ENCODE results near the gene EYS. TPM values are rescaled to one million over a fixed set of nuclear protein-coding genes. Genes with fewer than 3 reads are reported as not detected.
"Not testable (repeated sequence)": the region's sequence is repeated elsewhere in the genome, so short reads cannot be mapped to it uniquely, and the experiment has no call there.

Gene EYS
- total RNA-seq, 1 experiment from 2014 or later = not detected

- no peak for DNase-seq (ENCODE audit: low read depth)
Measured at GRCh38 chr6:63793465-63794137, 1913.4 kb downstream of the EYS start.

GRCh38 chr6:63792736-63793464 is 1914.1 kb downstream of the EYS start:
- DNase-seq (ENCODE audit: low read depth) = no peak

- no peak for DNase-seq (ENCODE audit: low read depth)
Measured at GRCh38 chr6:63790334-63790733, 1916.7 kb downstream of the EYS start.

- DNase-seq (ENCODE audit: low read depth) = no peak
Measured at GRCh38 chr6:63789699-63790098, 1917.3 kb downstream of the EYS start.

- DNase-seq (ENCODE audit: low read depth) = no peak
Measured at GRCh38 chr6:63788569-63788968, 1918.5 kb downstream of the EYS start.

- DNase-seq (ENCODE audit: low read depth) = no peak
Measured at GRCh38 chr6:63787021-63787420, 1920.0 kb downstream of the EYS start.

GRCh38 chr6:63785006-63785405 is 1922.0 kb downstream of the EYS start:
- DNase-seq (ENCODE audit: low read depth) = no peak

GRCh38 chr6:63783096-63783495 is 1923.9 kb downstream of the EYS start:
- no peak for DNase-seq (ENCODE audit: low read depth)

- no peak for DNase-seq (ENCODE audit: low read depth)
Measured at GRCh38 chr6:63774961-63775360, 1932.1 kb downstream of the EYS start.

GRCh38 chr6:63773200-63773599 is 1933.8 kb downstream of the EYS start:
- no peak for DNase-seq (ENCODE audit: low read depth)

- DNase-seq (ENCODE audit: low read depth) = no peak
Measured at GRCh38 chr6:63765828-63766227, 1941.2 kb downstream of the EYS start.

- DNase-seq (ENCODE audit: low read depth) = peak; percentile 30
Measured at GRCh38 chr6:63764318-63764916, 1942.6 kb downstream of the EYS start.

- DNase-seq (ENCODE audit: low read depth) = no peak
Measured at GRCh38 chr6:63760199-63760598, 1946.8 kb downstream of the EYS start.

- no peak for DNase-seq (ENCODE audit: low read depth)
Measured at GRCh38 chr6:63759605-63760105, 1947.4 kb downstream of the EYS start.

GRCh38 chr6:63757826-63758225 is 1949.2 kb downstream of the EYS start:
- DNase-seq (ENCODE audit: low read depth) = no peak

- not testable (repeated sequence) for DNase-seq (ENCODE audit: low read depth)
Measured at GRCh38 chr6:63757275-63757674, 1949.8 kb downstream of the EYS start.

GRCh38 chr6:63750400-63750799 is 1956.6 kb downstream of the EYS start:
- no peak for DNase-seq (ENCODE audit: low read depth)

- DNase-seq (ENCODE audit: low read depth) = no peak
Measured at GRCh38 chr6:63745784-63746183, 1961.2 kb downstream of the EYS start.

- no peak for DNase-seq (ENCODE audit: low read depth)
Measured at GRCh38 chr6:63744810-63745209, 1962.2 kb downstream of the EYS start.

GRCh38 chr6:63743691-63744090 is 1963.3 kb downstream of the EYS start:
- DNase-seq (ENCODE audit: low read depth) = no peak

GRCh38 chr6:63742060-63742459 is 1965.0 kb downstream of the EYS start:
- no peak for DNase-seq (ENCODE audit: low read depth)

GRCh38 chr6:63740709-63741108 is 1966.3 kb downstream of the EYS start:
- DNase-seq (ENCODE audit: low read depth) = peak; percentile 76
